ENCODE measurements around the gene DUSP3.

DNA sequence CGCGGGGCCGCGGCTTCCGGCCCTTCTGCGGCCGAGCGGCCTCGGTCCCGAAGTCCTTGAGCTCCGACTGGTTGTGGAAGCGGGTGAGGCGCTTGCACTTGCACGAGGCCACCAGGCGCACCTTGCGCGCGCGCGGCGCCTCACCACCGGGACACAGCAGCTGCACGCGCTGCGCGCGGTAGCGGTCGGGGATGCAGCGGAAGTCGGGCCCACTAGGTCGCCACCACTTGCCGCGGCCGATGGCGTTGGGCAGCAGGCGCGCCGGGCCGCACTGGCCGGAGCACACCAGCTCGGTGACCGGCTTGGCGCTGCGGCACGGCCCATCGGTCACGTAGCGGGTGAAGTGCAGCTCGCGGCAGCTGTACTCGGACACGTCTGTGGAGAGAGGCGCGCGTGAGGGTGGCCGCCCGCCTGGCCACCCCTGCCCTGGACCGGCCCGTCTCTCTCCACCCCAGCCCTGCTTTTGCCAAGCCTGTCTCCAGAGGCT, 23.3 kb downstream of the DUSP3 start:
- no peak for TF ChIP-seq ZNF274 (IDR thresholded peaks at IDR 0.05; ENCODE audit: low read depth, low read length)
- no peak for TF ChIP-seq SUZ12 (IDR thresholded peaks at IDR 0.05; ENCODE audit: extremely low read depth, insufficient read depth, insufficient read length)
